NCI-H1092 treated with DMSO at 0.1 percent for 48 hours (cell line): ENCODE measurements around the gene KRT31.
"Not testable (repeated sequence)": the region's sequence is repeated elsewhere in the genome, so short reads cannot be mapped to it uniquely, and the experiment has no call there.

Source experiments
- DNase-seq: peaks from one replicate; lab custom pipeline; 2025; lab: John Stamatoyannopoulos, UW

KRT31 gene

GRCh38 chr17:41396996-41397660, at the start of gene KRT31:
Gene KRT31, minus strand, starts transcription at chr17:41397608. Its CDS starts 69 bp downstream, at chr17:41397539.
- no peak for DNase-seq

- no peak for DNase-seq
Measured at GRCh38 chr17:41446806-41447205, 49.4 kb upstream of the KRT31 start.

- DNase-seq: no peak
Measured at GRCh38 chr17:41444640-41445039, 47.2 kb upstream of the KRT31 start.

- no peak for DNase-seq
Measured at GRCh38 chr17:41444186-41444585, 46.8 kb upstream of the KRT31 start.

GRCh38 chr17:41442739-41443138, 45.3 kb upstream of the KRT31 start:
- no peak for DNase-seq

- DNase-seq: no peak
Measured at GRCh38 chr17:41440531-41441033, 43.2 kb upstream of the KRT31 start, which contains the start of gene KRT38. Gene KRT38, minus strand, starts transcription at chr17:41440983. Its CDS starts 62 bp downstream, at chr17:41440921.

GRCh38 chr17:41439375-41439774, 42.0 kb upstream of the KRT31 start:
- DNase-seq: no peak

- no peak for DNase-seq
Measured at GRCh38 chr17:41437769-41438168, 40.4 kb upstream of the KRT31 start.

- DNase-seq: no peak
Measured at GRCh38 chr17:41437254-41437653, 39.8 kb upstream of the KRT31 start.

GRCh38 chr17:41434415-41434814, 37.0 kb upstream of the KRT31 start:
- peak; percentile 69 for DNase-seq

- DNase-seq: peak; percentile 69
Measured at GRCh38 chr17:41434005-41434404, 36.6 kb upstream of the KRT31 start.

- no peak for DNase-seq
Measured at GRCh38 chr17:41433586-41433985, 36.2 kb upstream of the KRT31 start.

- not testable (repeated sequence) for DNase-seq
Measured at GRCh38 chr17:41430376-41430775, 33.0 kb upstream of the KRT31 start.

- DNase-seq: no peak
Measured at GRCh38 chr17:41429667-41430066, 32.3 kb upstream of the KRT31 start.

- DNase-seq: no peak
Measured at GRCh38 chr17:41428591-41429291, 31.3 kb upstream of the KRT31 start.

- DNase-seq: no peak
Measured at GRCh38 chr17:41424111-41424635, 26.8 kb upstream of the KRT31 start, which contains the start of gene KRT37. Gene KRT37, minus strand, starts transcription at chr17:41424585. Its CDS starts 62 bp downstream, at chr17:41424523.

- DNase-seq: not testable (repeated sequence)
Measured at GRCh38 chr17:41422586-41422985, 25.2 kb upstream of the KRT31 start.

- DNase-seq: no peak
Measured at GRCh38 chr17:41421617-41422016, 24.2 kb upstream of the KRT31 start.

- no peak for DNase-seq
Measured at GRCh38 chr17:41421116-41421515, 23.7 kb upstream of the KRT31 start.

- no peak for DNase-seq
Measured at GRCh38 chr17:41420134-41420533, 22.7 kb upstream of the KRT31 start.

- no peak for DNase-seq
Measured at GRCh38 chr17:41419716-41420115, 22.3 kb upstream of the KRT31 start.

GRCh38 chr17:41418116-41418860, 20.9 kb upstream of the KRT31 start:
- no peak for DNase-seq
